H1 (cell line): ENCODE results near the gene TBCD. TPM values are rescaled to one million over a fixed set of nuclear protein-coding genes. Genes with fewer than 3 reads are reported as not detected.

Source experiments
- CTCF ChIA-PET: fragments of 300-600 bp; sonication (Branson Sonifier 250); formaldehyde crosslinking; loops from one replicate; lab custom pipeline; 2021; ENCODE audit not compliant: partially characterized antibody; lab: Charles Lee
- POLR2A ChIA-PET: fragments of 300-600 bp; sonication (Branson Sonifier 250); formaldehyde crosslinking; loops from one replicate; lab custom pipeline; 2021; ENCODE audit warnings: inconsistent platforms; ENCODE audit not compliant: partially characterized antibody; lab: Charles Lee
- DNase-seq, 2 experiments: peaks; one replicate each; pipeline versions ENCODE4 v3.0.0 to v3.0.0-alpha.2; 2010 to 2022; ENCODE audit warnings: low spot score in 2 of 2, low read depth in 1 of 2, mixed read lengths in 1 of 2
- FAIRE-seq: peaks from 2 replicates; lab custom pipeline; 2011; peaks lifted over from hg19 to GRCh38; lab: Jason Lieb, UNC
- H2AFZ ChIP-seq: 2 replicates; pipeline ENCODE4 v1.8.1; 2012; ENCODE audit warnings: low read length, inconsistent platforms
- H2AK5ac ChIP-seq: 2 replicates; pipeline ENCODE4 v1.6.1; 2013; ENCODE audit warnings: low read depth, low read length
- H2BK120ac ChIP-seq: replicated peaks from 2 replicates; pipeline ENCODE3; 2013; ENCODE audit warnings: low read depth, low read length, inconsistent platforms
- H2BK12ac ChIP-seq: 2 replicates; pipeline ENCODE4 v1.6.1; 2013; ENCODE audit warnings: low read depth, low read length
- H2BK15ac ChIP-seq: 2 replicates; pipeline ENCODE4 v1.6.1; 2013; ENCODE audit warnings: low read length
- H2BK20ac ChIP-seq: 2 replicates; pipeline ENCODE4 v1.6.1; 2013; ENCODE audit warnings: low read length
- H2BK5ac ChIP-seq: 2 replicates; pipeline ENCODE4 v1.6.1; 2013; ENCODE audit warnings: low read depth, low read length
- H3K14ac ChIP-seq: 2 replicates; pipeline ENCODE4 v1.6.1; 2013; ENCODE audit warnings: inconsistent platforms; ENCODE audit not compliant: insufficient read length
- H3K18ac ChIP-seq: 2 replicates; pipeline ENCODE4 v1.6.1; 2013; ENCODE audit warnings: low read length; ENCODE audit errors: extremely low read depth
- H3K23ac ChIP-seq: 2 replicates; pipeline ENCODE4 v1.6.1; 2013; ENCODE audit warnings: inconsistent platforms; ENCODE audit not compliant: insufficient read length
- H3K23me2 ChIP-seq: 2 replicates; pipeline ENCODE4 v1.6.1; 2013; ENCODE audit warnings: low read depth, low read length
- H3K27ac ChIP-seq: 2 replicates; pipeline ENCODE4 v1.6.1; 2011; ENCODE audit warnings: low read depth, low read length, inconsistent platforms
- H3K27me3 ChIP-seq, 4 experiments: replicated peaks in 1 of 4; 1 replicate in 1 of 4; 2 replicates in 3 of 4; pipeline versions ENCODE4 v1.6.1 to v1.8.1; 2011 to 2013; ENCODE audit warnings: low read length in 3 of 4, mild to moderate bottlenecking in 3 of 4, inconsistent platforms in 2 of 4, mixed read lengths in 2 of 4, moderate library complexity in 1 of 4; ENCODE audit not compliant: control insufficient read depth in 3 of 4, insufficient read depth in 3 of 4; ENCODE audit errors: extremely low read depth in 1 of 4
- H3K36me3 ChIP-seq, 4 experiments: 2 replicates each; pipeline versions ENCODE4 v1.6.1 to v1.8.1; 2011 to 2013; ENCODE audit warnings: mild to moderate bottlenecking in 4 of 4, low read length in 3 of 4, moderate library complexity in 2 of 4, control low read depth in 1 of 4, inconsistent platforms in 1 of 4; ENCODE audit not compliant: insufficient read depth in 4 of 4, control insufficient read depth in 2 of 4
- H3K4ac ChIP-seq: replicated peaks from 2 replicates; pipeline ENCODE3; 2013; ENCODE audit warnings: low read length, low read depth, mixed read lengths, inconsistent platforms; ENCODE audit not compliant: insufficient read length
- H3K4me1 ChIP-seq, 4 experiments: replicated peaks in 1 of 4; 1 replicate in 1 of 4; 2 replicates in 3 of 4; pipeline versions ENCODE4 v1.6.1 to v1.8.1; 2011 to 2013; ENCODE audit warnings: low read length in 3 of 4, inconsistent platforms in 2 of 4, mixed read lengths in 1 of 4; ENCODE audit not compliant: insufficient read depth in 4 of 4, control insufficient read depth in 3 of 4
- H3K4me2 ChIP-seq, 2 experiments: 2 replicates each; pipeline versions ENCODE4 v1.6.1 to v1.8.1; 2011 to 2013; ENCODE audit warnings: low read depth in 2 of 2, low read length in 2 of 2, control low read depth in 1 of 2, inconsistent platforms in 1 of 2, mild to moderate bottlenecking in 1 of 2; ENCODE audit not compliant: insufficient read depth in 1 of 2
- H3K4me3 ChIP-seq, 4 experiments: fragments of 200-600, 300-600 bp in 1 of 4; sonication (generic), shearing (Covaris generic), sonication (Bioruptor Twin) in 1 of 4; 2 replicates each; pipeline versions ENCODE4 v1.5.1 to v1.8.1; 2011 to 2016; ENCODE audit warnings: low read length in 4 of 4, low read depth in 3 of 4, control low read depth in 2 of 4, inconsistent platforms in 2 of 4, mild to moderate bottlenecking in 2 of 4, mixed read lengths in 1 of 4, moderate library complexity in 1 of 4; ENCODE audit not compliant: insufficient read depth in 2 of 4; ENCODE audit errors: extremely low read depth in 1 of 4
- H3K56ac ChIP-seq: replicated peaks from 2 replicates; pipeline ENCODE3; 2013; ENCODE audit warnings: low read depth, mild to moderate bottlenecking, mixed read lengths, low read length, inconsistent platforms; ENCODE audit not compliant: insufficient read length
- H3K79me1 ChIP-seq: 2 replicates; pipeline ENCODE4 v1.6.1; 2013; ENCODE audit warnings: low read depth, low read length, control low read depth
- H3K79me2 ChIP-seq, 2 experiments: 2 replicates each; pipeline versions ENCODE4 v1.6.1 to v1.8.1; 2012 to 2013; ENCODE audit warnings: low read length in 2 of 2, mild to moderate bottlenecking in 2 of 2, inconsistent platforms in 1 of 2; ENCODE audit not compliant: insufficient read depth in 2 of 2, control insufficient read depth in 1 of 2
- H3K9ac ChIP-seq, 4 experiments: replicated peaks in 1 of 4; 1 replicate in 1 of 4; 2 replicates in 3 of 4; pipeline versions ENCODE4 v1.6.1 to v1.8.1; 2011 to 2013; ENCODE audit warnings: low read depth in 3 of 4, low read length in 3 of 4, control low read depth in 2 of 4, mild to moderate bottlenecking in 2 of 4, moderate library complexity in 2 of 4, inconsistent platforms in 1 of 4; ENCODE audit errors: extremely low read depth in 1 of 4
- H3K9me3 ChIP-seq, 2 experiments: 2 replicates each; pipeline versions ENCODE4 v1.6.1 to v1.8.1; 2012 to 2013; ENCODE audit warnings: mild to moderate bottlenecking in 2 of 2, moderate library complexity in 2 of 2, control low read depth in 1 of 2, inconsistent platforms in 1 of 2, low read depth in 1 of 2, low read length in 1 of 2, mixed read lengths in 1 of 2; ENCODE audit not compliant: insufficient read depth in 2 of 2
- H4K20me1 ChIP-seq, 2 experiments: replicated peaks in 1 of 2; 2 replicates each; pipeline versions ENCODE3 to v1.8.1; 2011 to 2013; ENCODE audit warnings: inconsistent platforms in 2 of 2, low read length in 2 of 2, mild to moderate bottlenecking in 1 of 2; ENCODE audit not compliant: insufficient read depth in 2 of 2, control insufficient read depth in 1 of 2
- H4K5ac ChIP-seq: 2 replicates; pipeline ENCODE4 v1.6.1; 2013; ENCODE audit warnings: low read length, low read depth, mixed read lengths, inconsistent platforms; ENCODE audit not compliant: insufficient read length
- H4K8ac ChIP-seq: 2 replicates; pipeline ENCODE4 v1.8.0; 2013; ENCODE audit warnings: mild to moderate bottlenecking, moderate library complexity, low read length, inconsistent platforms; ENCODE audit not compliant: insufficient read depth; ENCODE audit errors: extremely low read depth
- H4K91ac ChIP-seq: replicated peaks from 2 replicates; pipeline ENCODE3; 2013; ENCODE audit warnings: low read length, mixed read lengths, inconsistent platforms; ENCODE audit not compliant: insufficient read length
- BACH1 ChIP-seq: IDR thresholded peaks from 2 replicates; pipeline ENCODE4 v1.6.1; 2012; ENCODE audit warnings: low read length, improper control_type of control experiment
- HDAC2 ChIP-seq, 2 experiments: fragments of 300-600 bp in 1 of 2; sonication (generic) in 1 of 2; IDR thresholded peaks; 2 replicates each; pipeline ENCODE4 v1.6.1; 2011 to 2012; ENCODE audit warnings: low read depth in 2 of 2, low read length in 2 of 2, mild to moderate bottlenecking in 2 of 2, moderate library complexity in 2 of 2, borderline replicate concordance in 1 of 2, inconsistent platforms in 1 of 2
- KDM4A ChIP-seq: IDR thresholded peaks from one replicate; pipeline ENCODE4 v1.7.1; 2012; ENCODE audit warnings: low read depth, mild to moderate bottlenecking, moderate library complexity, low read length, inconsistent platforms; ENCODE audit not compliant: severe bottlenecking
- WGBS, 2 experiments: shearing (Covaris generic) in 1 of 2; methylation state at CpG; one replicate each; pipeline versions ENCODE4 v1.1.6 to v1.1.7; 2013 to 2015; ENCODE audit warnings: low lambda C conversion rate in 2 of 2, mixed read lengths in 2 of 2, inconsistent platforms in 1 of 2, low coverage in 1 of 2, missing lambda C conversion rate in 1 of 2; ENCODE audit not compliant: insufficient replicate concordance in 2 of 2, insufficient coverage in 1 of 2, insufficient read length in 1 of 2; ENCODE audit errors: extremely low coverage in 1 of 2, missing lambda C conversion rate in 1 of 2; 5-methylcytosine and 5-hydroxymethylcytosine counted together
- polyA plus RNA-seq, 7 experiments: library from polyadenylated mRNA; depleted of rRNA in 3 of 7; stranded (reverse) in 5 of 7; unstranded in 2 of 7; fragments of >200 nt in 5 of 7; fragments of 200-250 nt in 2 of 7; gene quantifications; 1 replicate in 5 of 7; 2 replicates in 1 of 7; 4 replicates in 1 of 7; pipeline versions ENCODE4 v1.2.1 to v1.2.3, GENCODE V29; 2011 to 2013; ENCODE audit warnings: missing spikeins in 2 of 7, mixed read lengths in 2 of 7
- total RNA-seq: library from RNA; stranded (reverse); fragmentation: NEBNext Ultra II Directional; extraction: Animal tissue kit (Norgen Biotek cat#: 25700); gene quantifications from 2 replicates; pipeline ENCODE4 v1.2.1, GENCODE V29; 2021

TBCD gene
- total and polyA plus RNA-seq, 2 of the 8 experiments (the other 6 are each of a cell fraction or from before 2014, with no cell fraction given) = 118 to 162 TPM

DNA sequence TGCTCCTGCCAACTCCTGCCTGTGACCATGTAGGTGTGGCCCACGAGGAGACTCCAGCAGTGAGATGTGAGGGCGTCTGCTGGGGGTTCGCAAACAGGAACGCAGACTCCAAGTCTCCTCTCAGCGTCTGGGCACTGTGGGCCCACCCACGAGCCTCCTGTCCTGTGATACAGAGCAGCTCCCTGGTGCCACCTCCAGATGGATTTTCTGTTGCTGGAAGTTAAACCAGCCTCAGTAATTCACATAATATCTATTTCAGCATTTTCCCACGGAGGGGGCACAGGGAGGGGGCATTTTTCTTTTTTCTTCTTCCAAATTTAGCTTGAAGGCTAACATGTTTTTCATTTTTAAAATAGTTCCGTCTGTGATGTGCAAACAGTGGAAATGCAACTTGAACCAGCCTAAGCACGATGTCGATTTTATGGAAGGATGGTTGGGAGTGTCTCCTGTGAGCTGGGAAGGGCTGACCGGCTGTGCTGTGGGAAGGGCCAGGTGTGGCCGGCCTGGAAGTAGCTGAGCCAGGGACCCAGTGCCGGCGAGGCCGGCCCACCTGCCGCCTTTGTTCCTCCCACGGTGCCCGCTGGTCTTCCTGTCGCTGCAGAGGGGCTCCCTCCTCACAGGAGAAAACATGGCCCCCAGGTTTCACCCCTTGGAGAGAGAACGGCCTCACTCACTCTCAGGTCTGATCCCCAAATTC, 49.5 kb upstream of the TBCD start:
- Histone ChIP-seq H3K4me1 (peaks cover 0 to 7% (median 2%) of the 10 kb centered on the region in 4 experiments; a peak in 3 of 7 replicates), H2BK15ac (no peak overlapping the region), H2BK120ac (no peak overlapping the region), H3K23ac (no peak overlapping the region), H3K27ac (no peak overlapping the region), H4K91ac (no peak overlapping the region), H3K4me3 (no peak overlapping the region), H3K4me2 (no peak overlapping the region), H2BK5ac (no peak overlapping the region), H3K23me2 (peaks cover 8% of the 10 kb centered on the region; the same call in 1 of the 2 replicates), H3K79me2 (no peaks in the 10 kb centered on the region), H3K56ac (no peak overlapping the region), H2AK5ac (no peak overlapping the region), H3K9ac (no peak overlapping the region), H2BK20ac (no peak overlapping the region), H2BK12ac (no peak overlapping the region), H3K4ac (no peak overlapping the region), H3K14ac (no peak overlapping the region), H4K5ac (no peak overlapping the region), H2AFZ (no peak overlapping the region), H4K8ac (peak overlapping the region; percentile 65; the same call in 1 of the 2 replicates), H4K20me1 (peaks cover 0 to 6% of the 10 kb centered on the region in 2 experiments), H3K36me3 (no peaks in the 10 kb centered on the region; a peak in 1 of 8 replicates), H3K27me3 (peaks cover 7 to 20% (median 11%) of the 10 kb centered on the region in 4 experiments), H3K79me1 (no peaks in the 10 kb centered on the region), H3K9me3 (no peaks in the 10 kb centered on the region), H3K18ac (no peak overlapping the region)
- FAIRE-seq (no peak), DNase-seq (no peak)
- 85% methylated on average over 20 of the region's 20 CpGs; no CpG with 5 or more reads in 1 of the 2 experiments for WGBS, 2 experiments
- CTCF ChIA-PET = interaction anchor here (1.1 to 2.2 kb wide), 3 partner anchors 10 to 51 kb away, joined by 3 to 11 read pairs (median 8); no protein-coding TSS in a partner anchor
- POLR2A ChIA-PET = interaction anchor here (0.9 to 1.0 kb wide), 2 partner anchors 40 to 53 kb away, joined by 3 read pairs; no protein-coding TSS in a partner anchor
- TF ChIP-seq BACH1 (no peak), HDAC2 (IDR thresholded peaks at IDR 0.05; ENCODE audit: borderline replicate concordance in 1 of 2, low read depth in 2 of 2, low read length in 2 of 2) (no peak), KDM4A (no peak)
